Measurements from ENCODE around the gene FEZF1.

- TF ChIP-seq ZNF207 (IDR thresholded peaks at IDR 0.05; ENCODE audit: borderline replicate concordance), result no peak
- TF ChIP-seq EP300 (IDR thresholded peaks at IDR 0.05; ENCODE audit: borderline replicate concordance in 1 of 2, control insufficient read depth in 1 of 2, low read depth in 2 of 2, low read length in 2 of 2), result no peak
- no peak for TF ChIP-seq POLR2A (IDR thresholded peaks at IDR 0.05; ENCODE audit: low read depth, low read length)
Observed at GRCh38 chr7:122269241-122269640, 35.3 kb downstream of the FEZF1 start.

Data from GM12878 (cell line).